ENCODE data around the gene TEX48. TPM values are rescaled to one million over a fixed set of nuclear protein-coding genes. Genes with fewer than 3 reads are reported as not detected.

Gene TEX48
- total RNA-seq, 1 donor from 2014 or later = not detected

- Mint-ChIP-seq H3K4me1 (no peaks in the 10 kb centered on the region), H3K27ac (no peak overlapping the region), H3K27me3 (ENCODE audit: insufficient read depth, low read depth) (no peaks in the 10 kb centered on the region), H3K9me3 (no peaks in the 10 kb centered on the region), H3K4me3 (no peak overlapping the region), H3K36me3 (no peaks in the 10 kb centered on the region)
- Histone ChIP-seq H3K9ac (no peak overlapping the region), H3K4me1 (no peaks in the 10 kb centered on the region), H3K27me3 (no peaks in the 10 kb centered on the region), H3K4me2 (no peak overlapping the region), H3K27ac (no peak overlapping the region), H2AFZ (replicated peaks) (no peak overlapping the region), H4K20me1 (ENCODE audit: low read depth) (no peaks in the 10 kb centered on the region), H3K4me3 (no peak overlapping the region), H3K9me3 (ENCODE audit: low read depth) (no peaks in the 10 kb centered on the region), H3F3A (ENCODE audit: low read depth) (no peaks in the 10 kb centered on the region), H3K79me2 (ENCODE audit: low read depth) (no peaks in the 10 kb centered on the region), H3K36me3 (no peaks in the 10 kb centered on the region)
- no peak for TF ChIP-seq EZH2phosphoT487 (IDR thresholded peaks at IDR 0.05)
- no peak for TF ChIP-seq EZH2 (IDR thresholded peaks at IDR 0.05)
- TF ChIP-seq, protein P1, sequence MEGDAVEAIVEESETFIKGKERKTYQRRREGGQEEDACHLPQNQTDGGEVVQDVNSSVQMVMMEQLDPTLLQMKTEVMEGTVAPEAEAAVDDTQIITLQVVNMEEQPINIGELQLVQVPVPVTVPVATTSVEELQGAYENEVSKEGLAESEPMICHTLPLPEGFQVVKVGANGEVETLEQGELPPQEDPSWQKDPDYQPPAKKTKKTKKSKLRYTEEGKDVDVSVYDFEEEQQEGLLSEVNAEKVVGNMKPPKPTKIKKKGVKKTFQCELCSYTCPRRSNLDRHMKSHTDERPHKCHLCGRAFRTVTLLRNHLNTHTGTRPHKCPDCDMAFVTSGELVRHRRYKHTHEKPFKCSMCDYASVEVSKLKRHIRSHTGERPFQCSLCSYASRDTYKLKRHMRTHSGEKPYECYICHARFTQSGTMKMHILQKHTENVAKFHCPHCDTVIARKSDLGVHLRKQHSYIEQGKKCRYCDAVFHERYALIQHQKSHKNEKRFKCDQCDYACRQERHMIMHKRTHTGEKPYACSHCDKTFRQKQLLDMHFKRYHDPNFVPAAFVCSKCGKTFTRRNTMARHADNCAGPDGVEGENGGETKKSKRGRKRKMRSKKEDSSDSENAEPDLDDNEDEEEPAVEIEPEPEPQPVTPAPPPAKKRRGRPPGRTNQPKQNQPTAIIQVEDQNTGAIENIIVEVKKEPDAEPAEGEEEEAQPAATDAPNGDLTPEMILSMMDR (IDR thresholded peaks at IDR 0.05) = no peak
- no peak for DNase-seq (ENCODE audit: low spot score)
Observed at GRCh38 chr9:114688909-114689610, 7.1 kb upstream of the TEX48 start.

DNA sequence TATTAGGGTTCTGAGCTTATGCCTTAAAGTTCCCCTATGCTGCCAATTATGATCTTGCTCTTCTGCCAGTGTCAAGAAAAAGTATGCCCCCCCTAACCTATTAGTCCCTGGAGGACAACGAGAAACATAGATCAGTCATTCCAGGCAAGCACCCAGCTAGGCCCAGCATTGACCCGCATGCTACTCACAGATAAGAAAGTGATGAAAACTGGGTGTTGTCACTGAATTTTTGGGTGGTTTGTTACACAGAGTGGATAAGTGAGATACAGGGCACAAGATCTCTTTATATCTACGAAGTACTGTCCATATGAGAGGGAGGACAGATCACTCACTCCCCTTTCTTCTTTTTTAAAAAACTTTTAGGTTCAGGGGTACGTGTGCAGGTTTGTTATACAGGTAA lies 6.4 kb upstream of the TEX48 start:
- no peak for DNase-seq (ENCODE audit: low spot score)
- H3K27ac Mint-ChIP-seq = no peak overlapping the region
- H3K36me3 Mint-ChIP-seq = no peaks in the 10 kb centered on the region
- Histone ChIP-seq H3K9me3 (ENCODE audit: low read depth) (no peaks in the 10 kb centered on the region), H3K79me2 (ENCODE audit: low read depth) (no peaks in the 10 kb centered on the region), H3K27ac (no peak overlapping the region), H3K4me1 (no peaks in the 10 kb centered on the region), H3K9ac (no peak overlapping the region), H3K27me3 (no peaks in the 10 kb centered on the region), H3F3A (ENCODE audit: low read depth) (no peaks in the 10 kb centered on the region), H3K36me3 (no peaks in the 10 kb centered on the region), H2AFZ (replicated peaks) (no peak overlapping the region), H3K4me3 (no peak overlapping the region), H4K20me1 (ENCODE audit: low read depth) (no peaks in the 10 kb centered on the region), H3K4me2 (no peak overlapping the region)
- H3K4me3 Mint-ChIP-seq = no peak overlapping the region
- H3K4me1 Mint-ChIP-seq = no peaks in the 10 kb centered on the region
- H3K27me3 Mint-ChIP-seq (ENCODE audit: insufficient read depth, low read depth) = no peaks in the 10 kb centered on the region
- TF ChIP-seq, protein P1 (IDR thresholded peaks at IDR 0.05) = no peak
- TF ChIP-seq EZH2phosphoT487 (IDR thresholded peaks at IDR 0.05) (no peak), EZH2 (IDR thresholded peaks at IDR 0.05) (no peak)
- no peaks in the 10 kb centered on the region for H3K9me3 Mint-ChIP-seq

DNA sequence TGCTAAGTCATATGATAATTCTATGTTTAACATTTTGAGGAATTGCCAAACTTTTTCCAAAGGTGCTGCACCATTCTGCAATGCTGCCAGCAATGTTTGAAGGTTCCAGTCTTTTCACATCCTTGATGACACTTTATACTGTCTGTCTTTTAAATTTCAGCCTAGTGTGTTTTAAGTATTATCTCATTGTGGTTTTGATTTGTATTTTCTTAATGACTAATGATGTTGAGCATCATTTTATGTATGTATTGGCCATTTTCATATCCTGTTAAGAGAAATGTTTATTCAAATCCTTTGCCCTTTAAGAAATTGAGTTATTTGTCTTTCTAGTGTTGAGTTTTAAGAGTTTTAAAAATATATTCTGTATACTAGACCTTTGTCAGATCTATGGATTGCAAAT lies 5.0 kb upstream of the TEX48 start:
- TF ChIP-seq EZH2 (IDR thresholded peaks at IDR 0.05) (no peak), EZH2phosphoT487 (IDR thresholded peaks at IDR 0.05) (no peak)
- TF ChIP-seq, protein P1 (IDR thresholded peaks at IDR 0.05) = no peak
- Histone ChIP-seq H4K20me1 (ENCODE audit: low read depth) (no peaks in the 10 kb centered on the region), H3K36me3 (no peaks in the 10 kb centered on the region), H3K4me3 (no peak overlapping the region), H3K4me1 (no peaks in the 10 kb centered on the region), H3K4me2 (no peak overlapping the region), H3K27me3 (no peaks in the 10 kb centered on the region), H3K79me2 (ENCODE audit: low read depth) (no peaks in the 10 kb centered on the region), H3K9ac (no peak overlapping the region), H3F3A (ENCODE audit: low read depth) (no peaks in the 10 kb centered on the region), H3K9me3 (ENCODE audit: low read depth) (no peaks in the 10 kb centered on the region), H3K27ac (no peak overlapping the region), H2AFZ (replicated peaks) (no peak overlapping the region)
- Mint-ChIP-seq H3K9me3 (no peaks in the 10 kb centered on the region), H3K4me1 (no peaks in the 10 kb centered on the region), H3K27me3 (ENCODE audit: insufficient read depth, low read depth) (no peaks in the 10 kb centered on the region), H3K4me3 (no peak overlapping the region), H3K27ac (no peak overlapping the region), H3K36me3 (no peaks in the 10 kb centered on the region)
- no peak for DNase-seq (ENCODE audit: low spot score)
